Prostate gland (tissue), 2 donors: ENCODE data around the gene MAB21L3.

Source experiments
- CTCF ChIP-seq, 4 experiments: fragments of 200-600 bp in 2 of 4; fragments of 450-650 bp in 2 of 4; sonication (generic) in 2 of 4; IDR thresholded peaks; 1 replicate in 3 of 4; 2 replicates in 1 of 4; pipeline ENCODE4 v1.5.1; 2016 to 2019; ENCODE audit warnings: antibody characterized with exemption in 4 of 4, mild to moderate bottlenecking in 2 of 4, moderate library complexity in 2 of 4
- POLR2A ChIP-seq: fragments of 450-650 bp; IDR thresholded peaks from one replicate; pipeline ENCODE4 v1.6.1; 2016; ENCODE audit warnings: antibody characterized with exemption, mild to moderate bottlenecking
- POLR2AphosphoS5 ChIP-seq: sonication (generic); formaldehyde crosslinking; IDR thresholded peaks from one replicate; pipeline ENCODE4 v1.6.1; 2017; ENCODE audit warnings: antibody characterized with exemption

- TF ChIP-seq CTCF (IDR thresholded peaks at IDR 0.05): no peak
- TF ChIP-seq POLR2AphosphoS5: no peak
- no peak for TF ChIP-seq POLR2A
These were observed 28.5 kb downstream of the MAB21L3 start for GRCh38 chr1:116139592-116140134.
